ENCODE results near the gene ACTR3C. TPM values are rescaled to one million over a fixed set of nuclear protein-coding genes. Genes with fewer than 3 reads are reported as not detected.
"Not testable (repeated sequence)": the region's sequence is repeated elsewhere in the genome, so short reads cannot be mapped to it uniquely, and the experiment has no call there.

Gene ACTR3C
- total RNA-seq, 5 donors from 2014 or later (not counting 1 experiment from before 2014, with no cell fraction given): 9.2 to 14.6 (median 12.4) TPM

GRCh38 chr7:150271898-150272297 is 51.4 kb downstream of the ACTR3C start:
- no CpG with 5 or more reads among the region's 7 CpGs for WGBS (ENCODE audit: insufficient coverage)
- H3K9me3 Mint-ChIP-seq; H3K4me3 Mint-ChIP-seq; POLR2A ChIA-PET; H3K27ac ChIP-seq (ENCODE audit: low read length); H3K4me3 ChIP-seq (ENCODE audit: control insufficient read depth in 1 of 2, extremely low read depth in 1 of 2, low read length in 1 of 2); H3K36me3 Mint-ChIP-seq; DNase-seq; H3K27ac Mint-ChIP-seq; H3K9me3 ChIP-seq; H3K27me3 ChIP-seq (replicated peaks in 1 of 2; ENCODE audit: control insufficient read depth in 2 of 2, extremely low read depth in 1 of 2, insufficient read depth in 2 of 2, low read length in 1 of 2); H3K4me1 Mint-ChIP-seq; H3K4me1 ChIP-seq (ENCODE audit: control insufficient read depth in 1 of 2, extremely low read depth in 1 of 2, insufficient read depth in 2 of 2, low read length in 2 of 2); CTCF ChIA-PET; H3K27me3 Mint-ChIP-seq; H3K36me3 ChIP-seq (ENCODE audit: control insufficient read depth in 2 of 2, extremely low read depth in 1 of 2, insufficient read depth in 1 of 2, low read length in 1 of 2): not testable (repeated sequence)
- ATAC-seq (replicated peaks in 1 of 4): peak in 1 of 4 experiments; percentile 45

- CTCF ChIA-PET; H3K4me1 ChIP-seq (ENCODE audit: control insufficient read depth in 1 of 2, extremely low read depth in 1 of 2, insufficient read depth in 2 of 2, low read length in 2 of 2); POLR2A ChIA-PET; H3K4me1 Mint-ChIP-seq; H3K4me3 ChIP-seq (ENCODE audit: control insufficient read depth in 1 of 2, extremely low read depth in 1 of 2, low read length in 1 of 2); H3K9me3 ChIP-seq; H3K4me3 Mint-ChIP-seq; H3K27ac ChIP-seq (ENCODE audit: low read length); ATAC-seq (replicated peaks in 1 of 4); H3K36me3 ChIP-seq (ENCODE audit: control insufficient read depth in 2 of 2, extremely low read depth in 1 of 2, insufficient read depth in 1 of 2, low read length in 1 of 2); H3K9me3 Mint-ChIP-seq; H3K27me3 ChIP-seq (replicated peaks in 1 of 2; ENCODE audit: control insufficient read depth in 2 of 2, extremely low read depth in 1 of 2, insufficient read depth in 2 of 2, low read length in 1 of 2); H3K27ac Mint-ChIP-seq; DNase-seq; H3K27me3 Mint-ChIP-seq; H3K36me3 Mint-ChIP-seq: not testable (repeated sequence)
- WGBS (ENCODE audit: insufficient coverage): no CpG with 5 or more reads among the region's 18 CpGs
Observed at GRCh38 chr7:150270101-150270824, 53.1 kb downstream of the ACTR3C start.

GRCh38 chr7:150268798-150269197 is 54.5 kb downstream of the ACTR3C start:
- H3K27me3 ChIP-seq (replicated peaks in 1 of 2; ENCODE audit: control insufficient read depth in 2 of 2, extremely low read depth in 1 of 2, insufficient read depth in 2 of 2, low read length in 1 of 2); H3K4me1 ChIP-seq (ENCODE audit: control insufficient read depth in 1 of 2, extremely low read depth in 1 of 2, insufficient read depth in 2 of 2, low read length in 2 of 2); POLR2A ChIA-PET; H3K4me1 Mint-ChIP-seq; ATAC-seq (replicated peaks in 1 of 4); H3K27ac Mint-ChIP-seq; DNase-seq; H3K4me3 ChIP-seq (ENCODE audit: control insufficient read depth in 1 of 2, extremely low read depth in 1 of 2, low read length in 1 of 2); H3K36me3 Mint-ChIP-seq; H3K36me3 ChIP-seq (ENCODE audit: control insufficient read depth in 2 of 2, extremely low read depth in 1 of 2, insufficient read depth in 1 of 2, low read length in 1 of 2); H3K9me3 Mint-ChIP-seq; H3K9me3 ChIP-seq; CTCF ChIA-PET; H3K27me3 Mint-ChIP-seq; H3K4me3 Mint-ChIP-seq; H3K27ac ChIP-seq (ENCODE audit: low read length): not testable (repeated sequence)
- no CpG with 5 or more reads among the region's 17 CpGs for WGBS (ENCODE audit: insufficient coverage)

GRCh38 chr7:150268287-150268686 is 55.1 kb downstream of the ACTR3C start:
- H3K4me1 ChIP-seq (ENCODE audit: control insufficient read depth in 1 of 2, extremely low read depth in 1 of 2, insufficient read depth in 2 of 2, low read length in 2 of 2); DNase-seq; H3K27ac Mint-ChIP-seq; H3K36me3 ChIP-seq (ENCODE audit: control insufficient read depth in 2 of 2, extremely low read depth in 1 of 2, insufficient read depth in 1 of 2, low read length in 1 of 2); H3K4me1 Mint-ChIP-seq; POLR2A ChIA-PET; H3K27me3 Mint-ChIP-seq; H3K27ac ChIP-seq (ENCODE audit: low read length); H3K9me3 Mint-ChIP-seq; ATAC-seq (replicated peaks in 1 of 4); H3K36me3 Mint-ChIP-seq; H3K4me3 ChIP-seq (ENCODE audit: control insufficient read depth in 1 of 2, extremely low read depth in 1 of 2, low read length in 1 of 2); CTCF ChIA-PET; H3K4me3 Mint-ChIP-seq; H3K27me3 ChIP-seq (replicated peaks in 1 of 2; ENCODE audit: control insufficient read depth in 2 of 2, extremely low read depth in 1 of 2, insufficient read depth in 2 of 2, low read length in 1 of 2); H3K9me3 ChIP-seq: not testable (repeated sequence)
- WGBS (ENCODE audit: insufficient coverage): no CpG with 5 or more reads among the region's 8 CpGs

DNA sequence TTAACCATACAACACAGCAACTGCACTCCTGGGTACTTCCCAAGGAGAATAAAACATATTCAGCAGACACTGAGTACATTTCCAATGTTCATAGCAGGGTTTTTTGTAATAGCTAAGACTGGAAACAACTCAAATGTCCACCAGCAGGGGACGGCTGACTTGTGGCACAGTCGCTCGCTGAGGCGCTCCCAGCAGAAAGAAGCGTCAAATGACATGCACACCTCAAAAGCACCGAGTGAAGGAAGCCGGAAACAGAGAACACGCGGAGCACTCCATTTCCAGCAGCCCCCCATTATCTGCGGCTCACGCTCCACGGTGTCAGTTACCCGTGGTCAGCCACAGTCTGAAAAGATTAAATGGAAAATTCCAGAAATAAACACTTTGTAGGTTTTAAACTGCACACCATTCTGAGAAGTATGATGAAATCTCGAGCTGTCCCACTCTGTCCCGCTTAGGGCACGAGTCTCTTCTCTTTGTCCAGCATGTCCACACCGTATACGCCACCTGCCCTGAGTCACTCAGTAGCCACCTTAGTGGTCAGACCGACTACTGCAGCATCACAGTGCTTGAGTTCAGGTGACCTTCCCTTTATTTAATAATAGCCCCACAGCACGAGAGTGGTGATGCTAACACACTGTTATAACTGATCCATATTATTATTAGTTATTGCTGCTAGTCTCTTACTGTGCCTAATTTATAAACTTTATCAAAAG is 56.2 kb downstream of the ACTR3C start:
- H3K36me3 ChIP-seq (ENCODE audit: control insufficient read depth in 2 of 2, extremely low read depth in 1 of 2, insufficient read depth in 1 of 2, low read length in 1 of 2); H3K9me3 Mint-ChIP-seq; H3K27me3 Mint-ChIP-seq; H3K4me1 Mint-ChIP-seq; CTCF ChIA-PET; H3K27me3 ChIP-seq (replicated peaks in 1 of 2; ENCODE audit: control insufficient read depth in 2 of 2, extremely low read depth in 1 of 2, insufficient read depth in 2 of 2, low read length in 1 of 2); DNase-seq; POLR2A ChIA-PET; H3K9me3 ChIP-seq; ATAC-seq (replicated peaks in 1 of 4); H3K27ac Mint-ChIP-seq; H3K4me3 Mint-ChIP-seq; H3K4me3 ChIP-seq (ENCODE audit: control insufficient read depth in 1 of 2, extremely low read depth in 1 of 2, low read length in 1 of 2); H3K4me1 ChIP-seq (ENCODE audit: control insufficient read depth in 1 of 2, extremely low read depth in 1 of 2, insufficient read depth in 2 of 2, low read length in 2 of 2); H3K36me3 Mint-ChIP-seq; H3K27ac ChIP-seq (ENCODE audit: low read length): not testable (repeated sequence)
- 80% methylated on average over 7 of the region's 20 CpGs for WGBS (ENCODE audit: insufficient coverage)

- H3K36me3 ChIP-seq (ENCODE audit: control insufficient read depth in 2 of 2, extremely low read depth in 1 of 2, insufficient read depth in 1 of 2, low read length in 1 of 2); H3K27me3 ChIP-seq (replicated peaks in 1 of 2; ENCODE audit: control insufficient read depth in 2 of 2, extremely low read depth in 1 of 2, insufficient read depth in 2 of 2, low read length in 1 of 2); H3K27ac Mint-ChIP-seq; H3K9me3 Mint-ChIP-seq; DNase-seq; H3K27me3 Mint-ChIP-seq; H3K4me3 Mint-ChIP-seq; H3K9me3 ChIP-seq; ATAC-seq (replicated peaks in 1 of 4); CTCF ChIA-PET; H3K4me1 Mint-ChIP-seq; H3K4me1 ChIP-seq (ENCODE audit: control insufficient read depth in 1 of 2, extremely low read depth in 1 of 2, insufficient read depth in 2 of 2, low read length in 2 of 2); H3K27ac ChIP-seq (ENCODE audit: low read length); POLR2A ChIA-PET; H3K4me3 ChIP-seq (ENCODE audit: control insufficient read depth in 1 of 2, extremely low read depth in 1 of 2, low read length in 1 of 2): not testable (repeated sequence)
- WGBS (ENCODE audit: insufficient coverage): no CpG with 5 or more reads among the region's 5 CpGs
- H3K36me3 Mint-ChIP-seq: peaks cover 11% of the 10 kb centered on the region
Observed at GRCh38 chr7:150262656-150263055, 60.7 kb downstream of the ACTR3C start.

Measured in T-cell (primary cell).